HUES64 (cell line): Measurements from ENCODE around the gene KRTAP10-4.
"Not testable (repeated sequence)": the region's sequence is repeated elsewhere in the genome, so short reads cannot be mapped to it uniquely, and the experiment has no call there.

Experiments used
- H3K27ac ChIP-seq: 2 replicates; pipeline ENCODE4 v1.7.0; 2013; ENCODE audit warnings: low read depth, low read length, inconsistent platforms
- H3K27me3 ChIP-seq: 2 replicates; pipeline ENCODE4 v1.6.1; 2013; ENCODE audit warnings: mild to moderate bottlenecking, low read length; ENCODE audit not compliant: insufficient read depth
- H3K36me3 ChIP-seq: 2 replicates; pipeline ENCODE4 v1.6.1; 2013; ENCODE audit warnings: mild to moderate bottlenecking, low read length; ENCODE audit not compliant: insufficient read depth
- H3K4me1 ChIP-seq: 2 replicates; pipeline ENCODE4 v1.6.1; 2013; ENCODE audit warnings: mild to moderate bottlenecking, low read length, moderate library complexity; ENCODE audit not compliant: insufficient read depth
- H3K4me3 ChIP-seq: 2 replicates; pipeline ENCODE4 v1.5.1; 2013; ENCODE audit warnings: mild to moderate bottlenecking, low read length, moderate library complexity
- H3K9ac ChIP-seq: 2 replicates; pipeline ENCODE4 v1.6.1; 2013; ENCODE audit warnings: mild to moderate bottlenecking, low read depth, low read length
- H3K9me3 ChIP-seq: 2 replicates; pipeline ENCODE4 v1.6.1; 2013; ENCODE audit warnings: low read depth, low read length; ENCODE audit not compliant: insufficient read depth
- WGBS: fragments of 150-250, 120-280 bp; methylation state at CpG from one replicate; pipeline ENCODE4 v1.1.7; 2013; ENCODE audit warnings: missing lambda C conversion rate; 5-methylcytosine and 5-hydroxymethylcytosine counted together

The KRTAP10-4 gene

DNA sequence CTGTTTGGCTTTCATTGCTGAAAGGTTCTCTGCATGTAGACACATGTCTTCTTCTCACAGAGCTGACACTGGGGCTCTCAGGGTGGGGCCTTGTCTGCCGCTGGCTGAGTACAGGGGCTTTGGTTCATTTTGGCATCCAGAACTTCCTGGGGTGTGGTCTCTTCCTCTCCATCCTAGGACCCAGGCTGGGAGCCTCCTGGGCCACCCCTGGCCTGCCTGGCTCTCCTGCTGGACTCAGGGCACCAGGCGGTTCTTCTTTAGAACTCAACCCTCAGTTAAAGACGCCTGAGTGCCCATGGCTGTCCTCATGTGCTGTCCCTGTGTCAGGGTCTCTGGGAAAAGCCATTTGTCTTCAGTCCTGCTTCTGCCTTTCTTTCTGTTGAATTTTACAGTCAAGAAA lies 12.4 kb downstream of the KRTAP10-4 start:
- Histone ChIP-seq H3K4me1 (peaks cover 5% of the 10 kb centered on the region; the same call in 1 of the 2 replicates), H3K4me3 (no peak overlapping the region), H3K27me3 (no peaks in the 10 kb centered on the region), H3K36me3 (no peaks in the 10 kb centered on the region), H3K27ac (no peak overlapping the region), H3K9ac (no peak overlapping the region), H3K9me3 (peaks cover 7% of the 10 kb centered on the region; the same call in 1 of the 2 replicates)
- WGBS = 90% methylated on average over 3 of the region's 3 CpGs

DNA sequence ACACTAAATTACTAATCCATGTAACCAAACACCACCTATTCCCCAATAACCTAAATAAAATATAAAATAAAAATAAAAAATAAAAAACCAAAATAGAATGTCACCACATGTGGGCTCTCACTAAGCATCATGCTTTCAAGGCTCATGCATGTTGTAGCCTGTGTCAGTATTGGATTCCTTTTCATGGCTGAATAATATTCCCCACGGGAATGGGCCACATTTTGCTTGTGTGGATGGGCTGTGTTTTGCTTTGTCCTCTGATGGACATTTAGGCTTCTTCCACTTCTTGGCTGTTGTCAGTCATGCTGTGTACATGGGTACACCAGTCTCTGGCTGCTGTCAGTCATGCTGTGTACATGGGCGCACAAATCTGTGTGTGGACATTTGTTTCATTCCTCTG lies 15.6 kb downstream of the KRTAP10-4 start:
- Histone ChIP-seq H3K27ac (no peak overlapping the region), H3K9me3 (no peaks in the 10 kb centered on the region), H3K27me3 (no peaks in the 10 kb centered on the region), H3K4me3 (no peak overlapping the region), H3K36me3 (no peaks in the 10 kb centered on the region), H3K9ac (no peak overlapping the region), H3K4me1 (peaks cover 6% of the 10 kb centered on the region)
- 95% methylated on average over 2 of the region's 2 CpGs for WGBS

DNA sequence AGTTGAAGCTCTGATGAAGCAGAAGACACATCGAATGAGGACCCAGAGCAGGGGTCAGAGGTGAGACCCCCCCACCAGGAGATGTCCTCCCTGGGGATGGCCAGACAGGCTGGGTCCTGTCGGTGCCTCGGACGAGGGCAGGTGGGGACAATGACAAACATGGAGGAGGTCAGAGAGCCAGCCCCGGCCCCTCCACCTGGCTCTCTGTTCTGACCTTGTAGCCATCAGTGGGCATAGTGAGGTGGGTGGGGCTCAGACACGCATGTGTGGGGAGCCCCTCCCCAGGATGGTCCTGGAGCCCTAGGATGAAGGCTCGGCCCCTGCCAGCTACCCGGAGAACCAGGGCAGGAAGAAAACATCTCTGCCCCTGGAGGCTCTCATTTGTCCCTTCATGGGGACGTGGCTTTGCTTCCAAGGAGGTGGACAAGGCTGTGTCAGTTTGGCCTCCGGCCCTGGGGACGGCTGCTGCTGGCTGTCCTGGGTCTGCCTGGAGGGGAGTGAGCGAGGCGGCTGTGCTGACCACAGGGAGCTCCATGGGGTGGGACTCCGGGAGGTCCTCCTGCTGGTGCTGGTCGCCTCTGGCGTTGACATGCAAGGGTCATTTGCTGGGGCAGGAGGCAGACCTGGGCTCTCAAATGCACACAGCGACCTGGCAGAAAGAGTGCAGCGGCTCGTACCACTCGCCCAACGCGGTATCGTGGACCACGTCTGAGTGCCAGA lies 16.2 kb downstream of the KRTAP10-4 start:
- Histone ChIP-seq H3K9me3 (no peaks in the 10 kb centered on the region), H3K27me3 (no peaks in the 10 kb centered on the region)
- WGBS = 93% methylated on average over 24 of the region's 24 CpGs

DNA sequence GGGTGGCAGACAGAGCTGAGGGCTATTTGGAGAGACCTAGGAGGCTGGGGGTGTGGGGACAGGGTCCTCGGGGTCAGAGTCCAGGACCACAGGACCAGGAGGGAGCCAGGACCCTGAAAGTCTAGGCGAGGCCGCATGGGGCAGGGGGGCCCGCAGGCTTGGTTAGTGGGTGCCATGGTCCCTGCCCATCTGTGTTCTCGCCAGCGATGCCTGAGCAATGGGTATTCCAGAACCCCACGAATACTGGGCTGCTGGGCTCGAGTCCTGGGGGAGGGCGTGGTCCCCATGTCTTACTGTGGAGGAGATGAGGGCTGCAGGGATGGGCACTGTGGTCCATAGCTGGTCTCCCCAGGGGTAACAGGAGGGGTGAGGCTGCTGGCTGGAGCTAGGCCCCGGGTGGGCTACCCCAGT lies 16.8 kb downstream of the KRTAP10-4 start:
- Histone ChIP-seq H3K4me1 (peaks cover 6% of the 10 kb centered on the region), H3K4me3 (no peak overlapping the region), H3K9ac (no peak overlapping the region), H3K9me3 (no peaks in the 10 kb centered on the region), H3K36me3 (no peaks in the 10 kb centered on the region), H3K27ac (no peak overlapping the region), H3K27me3 (no peaks in the 10 kb centered on the region)
- 94% methylated on average over 10 of the region's 10 CpGs for WGBS

More for the DNA sequence above, 16.2 kb downstream of the KRTAP10-4 start:
- H3K36me3 ChIP-seq = no peaks in the 10 kb centered on the region
- H3K9ac ChIP-seq = no peak overlapping the region
- no peak overlapping the region for H3K27ac ChIP-seq
- H3K4me1 ChIP-seq = peaks cover 6% of the 10 kb centered on the region
- no peak overlapping the region for H3K4me3 ChIP-seq

DNA sequence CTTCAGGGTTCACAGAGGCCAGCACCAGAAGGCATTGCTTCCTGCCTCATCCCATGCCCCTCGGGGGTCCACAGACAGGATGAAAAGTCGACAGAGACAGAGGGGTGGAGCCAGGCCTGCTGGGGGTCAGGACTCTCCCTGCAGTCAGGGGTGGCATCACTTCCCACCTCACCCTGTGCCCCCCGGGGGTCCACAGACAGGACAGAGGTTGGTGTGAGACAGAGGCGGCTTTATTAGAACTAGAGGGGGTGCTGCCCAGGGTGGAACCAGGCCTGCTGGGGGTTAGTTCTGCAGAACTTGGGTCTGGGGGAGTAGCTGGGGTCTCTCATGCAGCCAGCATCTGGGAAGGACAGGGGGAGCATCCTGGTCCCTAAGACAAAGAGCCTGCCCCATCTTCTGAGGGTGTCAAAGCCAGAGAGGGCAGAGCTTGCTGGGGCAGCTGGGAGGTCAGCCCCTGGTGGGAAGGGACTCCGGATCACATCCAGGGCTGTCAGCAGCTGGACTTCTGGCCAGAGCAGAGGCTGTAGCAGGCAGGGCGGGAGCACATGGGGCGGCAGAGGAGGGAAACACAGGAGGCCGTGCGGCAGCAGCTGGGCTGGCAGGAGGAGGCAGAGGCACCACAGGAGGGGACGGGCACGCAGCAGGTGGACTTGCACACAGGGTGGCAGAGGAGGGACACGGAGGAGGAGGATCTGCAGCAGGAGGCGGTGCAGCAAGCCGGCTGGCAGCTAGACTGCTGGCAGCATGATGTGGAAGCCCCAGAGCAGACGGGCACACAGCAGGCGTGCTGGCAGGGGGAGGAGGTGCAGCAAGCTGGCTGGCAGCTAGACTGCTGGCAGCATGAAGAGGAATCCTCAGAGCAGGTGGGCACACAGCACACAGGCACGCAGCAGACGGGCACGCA lies 17.6 kb downstream of the KRTAP10-4 start:
- H3K36me3 ChIP-seq, H3K27me3 ChIP-seq, H3K4me1 ChIP-seq, H3K9me3 ChIP-seq, H3K9ac ChIP-seq, H3K4me3 ChIP-seq, H3K27ac ChIP-seq: not testable (repeated sequence)
- WGBS = 91% methylated on average over 17 of the region's 19 CpGs

DNA sequence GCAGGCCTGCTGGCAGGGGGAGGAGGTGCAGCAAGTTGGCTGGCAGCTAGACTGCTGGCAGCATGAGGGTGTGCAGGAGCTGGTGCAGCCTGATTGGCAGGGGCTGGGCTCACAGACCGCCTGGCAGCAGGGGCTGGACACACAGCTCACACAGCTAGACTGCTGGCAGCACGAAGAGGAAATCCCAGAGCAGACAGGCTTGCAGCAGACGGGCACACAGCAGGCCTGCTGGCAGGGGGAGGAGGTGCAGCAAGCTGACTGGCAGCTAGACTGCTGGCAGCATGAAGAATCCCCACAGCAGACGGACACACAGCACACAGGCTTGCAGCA lies 18.2 kb downstream of the KRTAP10-4 start:
- not testable (repeated sequence) for H3K9ac ChIP-seq, H3K36me3 ChIP-seq, H3K4me1 ChIP-seq, H3K27me3 ChIP-seq, H3K9me3 ChIP-seq, H3K27ac ChIP-seq, H3K4me3 ChIP-seq
- 93% methylated on average over 3 of the region's 4 CpGs for WGBS

DNA sequence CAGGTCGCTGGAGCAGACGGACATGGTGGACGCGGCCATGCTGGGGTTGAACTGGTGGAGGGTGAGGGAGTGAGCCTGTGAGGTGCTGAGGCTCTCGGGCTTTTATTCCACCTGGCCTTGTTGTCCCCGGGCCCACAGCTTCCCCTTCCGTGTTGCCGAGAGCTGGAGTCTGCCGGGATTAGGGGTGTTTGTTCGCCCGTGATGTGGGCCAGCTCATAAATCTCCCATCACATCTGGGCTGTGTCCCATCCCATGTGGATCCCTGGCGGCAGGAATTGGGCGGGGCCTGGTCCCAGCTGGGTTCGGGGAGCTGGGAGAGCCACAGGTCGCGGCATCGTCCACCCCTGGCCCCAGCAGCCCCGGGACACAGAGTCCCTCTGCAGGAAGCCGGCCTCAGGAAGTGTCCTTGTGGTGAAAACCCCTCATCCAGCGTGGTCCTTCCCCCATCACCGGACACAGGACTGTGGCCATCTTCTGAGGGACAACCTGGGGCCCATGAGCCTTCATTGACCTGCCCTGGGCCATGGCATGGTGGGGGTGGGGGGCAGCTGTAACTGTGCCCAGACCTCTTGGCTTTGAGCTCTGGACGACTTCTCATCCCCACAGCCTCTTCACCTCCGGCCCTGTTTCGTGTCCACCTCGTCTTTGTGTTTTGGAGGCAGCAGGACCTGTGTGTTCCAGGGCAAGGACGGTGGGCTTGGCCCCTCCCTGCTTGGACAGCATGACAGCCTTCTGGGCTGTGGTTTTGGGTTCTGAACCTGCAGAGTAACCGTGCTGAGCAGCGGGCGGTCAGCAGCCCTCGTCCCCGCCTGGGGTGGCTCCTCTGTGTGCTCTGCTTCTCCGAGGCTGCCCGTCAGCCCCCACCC lies 19.1 kb downstream of the KRTAP10-4 start, which contains the start of gene KRTAP10-6:
Gene KRTAP10-6 (minus strand): TSS at position 60 of the 866 bp plus-strand sequence. CDS start 21 bp downstream, at position 39.
- Histone ChIP-seq H3K27me3 (no peaks in the 10 kb centered on the region), H3K36me3 (no peaks in the 10 kb centered on the region), H3K27ac (0 out of 2 replicates have a peak within 1 kb of the TSS, but pooled peaks have one; percentile 41), H3K9ac (no peak within 1 kb of the TSS), H3K9me3 (no peaks in the 10 kb centered on the region), H3K4me1 (peaks cover 9% of the 10 kb centered on the region), H3K4me3 (no peak within 1 kb of the TSS)
- WGBS = 87% methylated on average over 33 of the region's 33 CpGs

DNA sequence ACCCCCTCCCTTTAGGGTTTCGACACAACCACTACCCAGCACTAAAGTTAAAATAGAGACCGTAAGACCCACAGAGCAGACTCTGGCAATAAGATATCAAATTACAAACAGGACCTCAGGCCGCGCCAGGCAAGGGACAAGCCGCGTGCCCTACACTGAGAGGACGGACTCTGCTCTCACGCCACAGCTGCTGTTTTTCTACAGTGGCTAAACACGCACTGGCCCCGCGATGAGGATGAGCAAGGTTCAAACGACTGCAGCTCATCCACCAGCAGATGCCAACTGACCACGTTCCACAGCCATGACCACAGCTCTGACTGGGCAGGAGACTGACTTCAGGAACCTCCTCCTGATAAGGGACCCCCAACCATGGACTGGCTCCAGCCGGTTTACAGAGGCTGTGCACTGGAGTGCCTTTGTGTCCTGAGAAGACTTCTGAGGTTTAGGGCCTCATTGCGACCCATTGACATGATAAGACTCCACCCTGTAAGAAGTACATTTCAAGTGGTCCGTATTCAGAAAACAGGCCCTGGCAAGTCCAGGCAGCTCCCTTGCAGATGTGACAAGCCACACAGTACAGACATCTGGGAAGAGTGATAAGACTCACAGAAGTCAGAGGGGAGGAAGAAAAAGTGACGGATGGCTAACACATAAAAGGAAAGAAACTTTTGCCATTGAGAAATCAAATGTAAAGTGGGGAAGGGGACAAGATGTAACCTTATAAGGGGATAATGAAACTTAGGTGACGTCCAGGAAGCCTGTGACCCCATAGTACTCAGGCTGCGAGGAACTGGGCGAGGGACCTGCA lies 20.3 kb downstream of the KRTAP10-4 start:
- Histone ChIP-seq H3K9ac (no peak overlapping the region), H3K9me3 (no peaks in the 10 kb centered on the region), H3K4me3 (no peak overlapping the region), H3K27ac (no peak overlapping the region), H3K27me3 (no peaks in the 10 kb centered on the region), H3K4me1 (peaks cover 19% of the 10 kb centered on the region), H3K36me3 (no peaks in the 10 kb centered on the region)
- WGBS = 76% methylated on average over 20 of the region's 20 CpGs

DNA sequence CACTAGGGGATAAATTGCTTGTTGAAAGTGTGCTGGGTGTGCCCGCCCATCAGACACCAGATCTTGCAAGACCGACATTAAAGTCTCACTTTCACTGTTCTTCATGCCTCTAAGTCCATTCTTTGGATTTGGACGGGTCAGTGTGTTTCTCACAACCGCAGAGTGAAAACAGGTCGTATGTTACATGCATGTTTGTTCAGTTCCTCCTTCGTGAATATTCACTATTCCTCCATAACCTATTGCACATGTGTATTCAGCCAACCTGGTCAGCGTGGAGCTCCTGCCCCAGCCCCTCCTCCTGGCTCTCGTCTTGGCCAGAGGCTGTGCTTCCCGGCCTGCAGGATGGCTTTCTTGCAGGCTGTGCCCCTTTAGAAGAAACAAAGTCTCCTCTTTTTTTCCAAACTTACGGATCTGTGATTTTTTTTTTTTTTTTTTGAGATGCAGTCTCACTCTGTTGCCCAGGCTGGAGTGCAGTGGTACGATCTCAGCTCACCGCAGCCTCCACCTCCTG lies 20.9 kb downstream of the KRTAP10-4 start:
- 90% methylated on average over 12 of the region's 12 CpGs for WGBS
- Histone ChIP-seq H3K4me1 (peaks cover 19% of the 10 kb centered on the region), H3K36me3 (no peaks in the 10 kb centered on the region), H3K9me3 (no peaks in the 10 kb centered on the region), H3K27ac (no peak overlapping the region), H3K9ac (no peak overlapping the region), H3K27me3 (no peaks in the 10 kb centered on the region), H3K4me3 (no peak overlapping the region)

DNA sequence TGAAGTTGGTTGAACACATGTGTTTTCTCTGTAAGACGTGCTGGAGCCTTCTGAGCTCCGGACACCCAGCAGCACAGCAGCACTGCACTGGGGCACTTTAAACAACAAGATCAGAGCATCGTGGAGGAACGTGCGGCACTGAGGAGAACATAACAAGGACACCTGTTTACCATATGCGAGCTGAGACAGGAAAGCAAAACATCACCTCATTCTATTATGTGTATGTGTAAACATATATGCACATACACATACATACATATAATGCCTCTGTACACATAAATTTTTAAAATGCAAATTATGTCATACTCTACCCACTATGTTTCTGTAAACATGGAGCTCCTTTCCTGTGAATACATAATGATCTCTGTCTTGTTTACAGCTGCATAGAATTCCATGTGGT lies 22.0 kb downstream of the KRTAP10-4 start:
- Histone ChIP-seq H3K27me3 (no peaks in the 10 kb centered on the region), H3K36me3 (no peaks in the 10 kb centered on the region), H3K4me3 (no peak overlapping the region), H3K27ac (no peak overlapping the region), H3K9me3 (no peaks in the 10 kb centered on the region), H3K4me1 (peaks cover 19% of the 10 kb centered on the region), H3K9ac (no peak overlapping the region)
- 93% methylated on average over 6 of the region's 6 CpGs for WGBS
